HT1080 (cell line): Measurements from ENCODE around the gene ATXN7L2. TPM values are rescaled to one million over a fixed set of nuclear protein-coding genes. Genes with fewer than 3 reads are reported as not detected.
"Not testable (repeated sequence)": the region's sequence is repeated elsewhere in the genome, so short reads cannot be mapped to it uniquely, and the experiment has no call there.

Source experiments
- DNase-seq: peaks from one replicate; pipeline ENCODE4 v3.0.0-alpha.2; 2015; ENCODE audit warnings: low read depth
- polyA plus RNA-seq, 2 experiments: library from polyadenylated mRNA; depleted of rRNA; stranded (reverse); fragments of >200 nt; gene quantifications; 2 replicates each; pipeline ENCODE4 v1.2.3, GENCODE V29; 2015
- total RNA-seq: library from RNA; depleted of rRNA; stranded (reverse); fragments of >200 nt; shearing (Covaris generic); gene quantifications from 2 replicates; pipeline ENCODE4 v1.2.3, GENCODE V29; 2014; rRNA removed

The ATXN7L2 gene, protein sequence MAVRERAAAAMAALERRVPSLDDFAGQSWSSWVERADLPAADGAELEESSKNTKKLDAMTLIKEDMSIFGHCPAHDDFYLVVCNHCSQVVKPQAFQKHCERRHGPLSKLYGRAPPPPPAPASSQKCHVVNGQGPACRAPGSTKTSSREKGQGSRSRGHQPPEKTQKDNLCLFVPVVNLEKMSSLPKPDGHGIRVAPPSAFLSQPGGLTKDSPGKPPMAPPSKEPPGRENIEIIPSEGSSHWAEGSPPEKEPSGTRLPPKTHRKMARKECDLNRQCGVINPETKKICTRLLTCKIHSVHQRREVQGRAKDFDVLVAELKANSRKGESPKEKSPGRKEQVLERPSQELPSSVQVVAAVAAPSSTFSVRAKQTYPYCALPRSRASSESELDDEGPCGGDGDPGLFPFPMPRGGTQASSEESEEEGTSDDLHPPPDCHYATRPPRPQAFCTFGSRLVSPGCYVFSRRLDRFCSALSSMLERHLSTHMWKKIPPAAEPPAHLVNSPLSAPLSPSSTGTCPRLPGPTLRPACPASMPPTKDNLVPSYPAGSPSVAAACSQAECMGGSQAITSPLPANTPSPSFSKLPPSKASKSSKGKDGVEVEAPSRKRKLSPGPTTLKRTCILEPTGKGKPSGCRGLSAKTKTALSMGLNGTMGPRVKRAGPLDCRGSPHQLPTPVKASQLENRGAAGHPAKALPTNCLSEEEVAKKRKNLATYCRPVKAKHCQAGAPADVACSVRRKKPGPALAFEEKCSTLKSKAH
- total RNA-seq: 10.2 and 11.1 TPM in 2 replicates
- 4.0 and 5.7 TPM in 2 replicates for polyA plus RNA-seq (2015; cell fraction: cytosol; rRNA removed)
- 19.2 and 21.9 TPM in 2 replicates for polyA plus RNA-seq (2015; cell fraction: nucleus; rRNA removed)

DNA sequence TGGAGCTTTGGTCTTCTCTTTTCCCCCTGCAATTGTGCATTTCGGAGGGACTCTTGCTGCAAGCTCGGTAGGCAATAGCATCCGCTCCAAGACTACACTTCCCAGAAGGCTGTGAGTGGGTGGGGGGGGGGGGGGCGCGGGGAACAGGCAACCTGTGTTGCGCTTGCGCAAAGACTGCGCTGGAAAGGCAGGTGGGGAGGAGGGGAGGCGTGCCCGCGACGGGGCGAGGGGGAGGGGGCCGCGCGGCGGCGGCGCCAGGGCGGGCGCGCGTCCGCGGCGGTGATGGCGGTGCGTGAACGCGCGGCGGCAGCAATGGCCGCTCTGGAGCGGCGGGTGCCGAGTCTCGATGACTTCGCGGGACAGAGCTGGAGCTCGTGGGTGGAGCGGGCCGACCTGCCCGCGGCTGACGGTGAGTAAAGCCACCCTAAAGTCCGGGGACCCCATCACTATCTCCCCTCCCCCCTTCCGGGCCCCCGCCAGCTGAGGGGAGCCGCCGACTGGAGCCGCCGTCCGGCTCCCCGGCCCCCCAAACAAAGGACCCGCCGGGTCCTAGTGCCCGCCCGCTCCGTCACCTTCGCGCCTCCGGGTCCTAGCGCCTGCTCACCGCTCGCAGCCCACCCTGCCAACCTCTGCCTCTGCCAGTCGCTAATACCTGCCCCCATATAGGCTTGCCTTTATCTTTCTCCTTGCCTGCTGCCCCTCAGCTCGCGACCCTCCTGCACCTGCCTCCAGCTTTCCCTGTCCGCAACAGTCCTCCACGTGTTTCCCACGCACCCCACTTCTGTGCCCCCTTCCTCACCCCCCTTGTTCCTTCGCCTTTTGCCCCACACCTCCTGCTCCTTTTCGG, at the start of gene ATXN7L2:
Gene ATXN7L2, plus strand, starts transcription at position 234 of the 847 bp plus-strand sequence. Its CDS starts 49 bp downstream, at position 283.
- peak; percentile 75 for DNase-seq

DNA sequence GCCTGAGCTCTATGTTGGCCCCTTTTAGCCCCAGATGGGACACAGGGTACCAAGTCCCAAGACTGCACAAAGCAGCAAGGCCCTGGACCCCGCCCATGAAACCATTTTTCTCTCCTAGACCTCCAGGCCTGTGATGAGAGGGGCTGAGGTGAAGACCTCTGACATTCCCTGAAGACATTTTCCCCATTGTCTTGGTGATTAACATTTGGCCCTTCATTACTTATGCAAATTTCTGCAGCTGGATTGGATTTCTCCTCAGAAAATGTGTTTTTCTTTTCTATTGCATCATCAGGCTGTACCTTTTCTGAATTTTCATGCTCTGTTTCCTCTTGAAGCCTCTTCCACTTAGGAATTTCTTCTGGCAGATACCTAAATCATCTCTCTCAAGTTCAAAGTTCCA, 49.2 kb upstream of the ATXN7L2 start:
- DNase-seq: no peak

DNA sequence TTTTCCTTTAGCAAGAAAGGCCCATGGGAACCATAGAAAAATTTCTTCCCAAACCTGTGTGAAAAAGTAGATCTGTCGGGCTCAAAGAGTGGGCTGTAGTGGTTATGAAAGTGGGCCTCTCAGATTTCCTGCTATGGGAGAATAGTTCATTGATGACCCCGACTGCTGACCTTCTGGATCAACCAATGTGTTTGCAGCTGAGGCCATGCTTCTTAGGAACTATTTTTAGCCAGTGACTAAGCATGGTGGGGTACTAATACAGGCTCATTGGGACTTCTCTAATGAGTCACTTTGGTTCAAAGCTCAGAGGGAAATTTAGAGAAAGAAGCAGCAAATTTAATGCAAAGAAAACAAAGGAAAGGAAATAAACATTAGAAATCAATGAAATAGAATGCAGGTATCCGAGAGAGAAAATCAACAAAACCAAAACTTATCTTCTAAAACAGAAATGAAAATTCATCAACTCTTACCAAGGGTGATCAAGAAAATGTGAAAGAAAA, 44.9 kb upstream of the ATXN7L2 start:
- peak; percentile 87 for DNase-seq

DNA sequence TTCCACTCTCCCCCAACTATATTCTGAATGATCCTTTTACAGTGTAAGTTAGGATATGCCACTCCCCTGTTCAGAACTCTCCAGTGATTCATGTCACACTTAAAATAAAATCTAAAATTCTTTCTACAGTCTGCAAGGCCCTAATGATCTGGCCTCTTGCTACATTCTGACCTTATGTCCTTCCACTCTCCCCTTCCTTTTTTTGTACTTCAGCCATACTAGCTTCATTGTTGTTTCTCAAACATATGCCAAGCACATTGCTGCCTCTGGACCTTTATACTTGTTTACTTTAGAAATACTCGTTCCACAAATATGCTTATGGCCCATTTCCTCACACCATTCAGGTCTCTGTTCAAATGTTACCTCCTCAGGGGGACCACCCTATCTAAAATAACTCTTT, 42.6 kb upstream of the ATXN7L2 start:
- DNase-seq: no peak

DNA sequence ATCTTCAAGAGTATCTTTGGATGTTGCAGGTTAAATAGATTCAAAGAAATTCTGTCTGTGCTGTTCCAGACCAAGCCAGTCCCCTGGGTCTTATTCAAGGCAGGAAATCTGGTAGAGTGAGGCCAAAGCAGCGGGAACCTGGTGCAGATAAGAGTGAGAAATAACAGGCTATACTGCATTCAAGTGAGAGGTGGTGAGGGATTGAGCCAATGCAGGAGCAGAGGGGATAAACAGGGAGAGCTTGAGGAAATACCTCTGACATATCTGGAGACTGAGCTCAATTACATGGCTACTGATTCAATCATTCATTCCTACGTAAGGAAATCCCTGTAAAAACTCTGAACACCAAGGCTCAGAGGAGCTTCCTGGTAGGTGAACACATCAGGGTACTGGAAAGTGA, 40.2 kb upstream of the ATXN7L2 start:
- DNase-seq: no peak

DNA sequence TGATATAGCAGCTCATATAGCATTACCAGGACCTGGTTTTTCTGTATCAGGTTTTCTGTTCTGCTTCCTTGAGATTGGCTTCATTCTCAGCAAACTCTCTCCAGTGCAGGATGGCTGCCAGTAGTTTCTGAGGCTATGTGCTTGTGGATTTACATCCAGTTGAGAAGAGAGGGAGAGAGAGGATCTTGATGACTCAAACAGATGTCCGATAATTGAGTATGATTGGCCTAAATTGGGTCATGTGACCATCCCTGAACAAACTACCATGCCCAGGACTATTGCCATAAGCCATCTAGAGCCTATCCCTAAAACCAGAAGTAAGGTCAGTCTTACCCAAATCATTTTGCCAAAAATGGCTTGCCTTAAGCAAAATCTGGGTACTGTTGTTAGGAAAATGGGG, 39.4 kb upstream of the ATXN7L2 start:
- DNase-seq: no peak

DNA sequence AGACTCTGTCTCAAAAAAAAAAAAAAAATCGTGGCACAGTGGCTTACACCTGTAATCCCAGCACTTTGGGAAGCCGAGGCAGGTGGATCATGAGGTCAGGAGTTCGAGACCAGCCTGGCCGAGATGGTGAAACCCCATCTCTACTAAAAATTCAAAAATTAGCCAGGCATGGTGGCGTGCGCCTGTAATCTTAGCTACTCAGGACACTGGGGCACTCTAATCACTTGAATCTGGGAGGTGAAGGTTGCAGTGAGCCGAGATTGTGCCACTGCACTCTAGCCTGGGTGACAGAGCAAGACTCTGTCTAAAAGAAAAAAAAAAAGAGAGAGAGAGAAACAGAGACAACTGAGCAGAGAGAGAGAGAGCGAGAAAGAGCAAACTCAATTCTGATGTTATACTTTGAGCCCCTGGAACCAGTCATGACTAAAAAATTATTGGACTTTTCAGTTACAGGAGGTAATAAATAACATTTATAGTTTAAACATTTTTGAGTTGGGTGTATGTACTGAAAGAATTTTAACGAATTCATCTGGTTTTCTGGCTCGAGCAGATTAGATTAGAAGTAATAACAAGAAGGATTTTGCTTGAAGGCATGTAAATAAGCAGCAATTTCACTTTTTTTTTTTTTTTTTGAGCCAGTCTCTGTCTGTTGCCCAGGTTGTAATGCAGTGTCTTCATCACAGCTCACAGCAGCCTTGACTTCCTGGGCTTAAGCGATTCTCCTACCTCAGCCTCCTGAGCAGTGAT, 37.6 kb upstream of the ATXN7L2 start:
- DNase-seq: not testable (repeated sequence)

DNA sequence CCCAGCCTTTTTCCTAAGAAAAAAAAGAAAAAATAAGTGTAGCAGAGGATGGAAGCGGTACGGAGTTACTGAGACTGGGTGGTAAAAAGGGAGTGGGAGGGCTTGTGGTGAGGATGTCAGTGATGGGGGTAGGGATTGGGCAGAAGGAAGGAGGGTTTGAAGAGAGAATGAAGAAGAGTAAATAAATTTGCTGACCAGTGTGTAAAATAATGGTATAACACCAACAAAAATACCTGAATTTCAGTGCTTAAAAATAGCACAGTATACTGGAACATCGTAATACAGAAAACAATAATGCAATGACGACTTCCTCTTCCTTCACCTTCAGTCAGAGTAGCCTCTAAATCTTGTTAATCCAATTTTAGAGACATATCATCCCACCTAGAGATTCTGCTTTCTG, 36.2 kb upstream of the ATXN7L2 start:
- DNase-seq: no peak

DNA sequence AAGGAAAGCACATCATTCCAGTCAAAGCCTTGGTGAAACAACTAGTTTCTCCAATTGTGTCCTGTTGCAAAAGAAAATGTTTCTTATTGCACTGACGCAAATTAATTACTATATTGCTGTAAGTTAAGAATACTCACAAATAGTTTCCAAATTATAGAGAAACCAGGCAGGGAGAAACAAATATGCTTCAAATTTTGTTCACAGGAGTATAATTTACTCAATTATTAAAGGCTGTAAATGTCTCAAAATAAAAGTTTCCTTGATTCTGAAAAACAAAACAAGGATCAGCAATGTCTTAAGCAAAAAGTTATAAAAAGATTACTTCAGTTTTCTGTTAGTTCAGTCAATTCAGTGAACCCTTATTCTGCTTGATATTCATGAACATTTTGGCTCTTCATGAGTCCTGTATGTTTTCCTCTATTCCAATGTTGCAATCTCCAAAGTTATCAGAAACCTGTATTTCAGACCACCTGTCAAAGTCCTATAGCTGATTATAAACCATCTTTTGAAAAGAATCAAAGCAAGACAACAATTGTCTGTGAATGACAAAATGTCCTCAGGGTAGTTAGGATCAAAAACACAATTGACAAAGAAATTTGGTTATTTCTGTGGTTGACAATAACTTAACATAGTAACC, 29.1 kb upstream of the ATXN7L2 start:
- no peak for DNase-seq

DNA sequence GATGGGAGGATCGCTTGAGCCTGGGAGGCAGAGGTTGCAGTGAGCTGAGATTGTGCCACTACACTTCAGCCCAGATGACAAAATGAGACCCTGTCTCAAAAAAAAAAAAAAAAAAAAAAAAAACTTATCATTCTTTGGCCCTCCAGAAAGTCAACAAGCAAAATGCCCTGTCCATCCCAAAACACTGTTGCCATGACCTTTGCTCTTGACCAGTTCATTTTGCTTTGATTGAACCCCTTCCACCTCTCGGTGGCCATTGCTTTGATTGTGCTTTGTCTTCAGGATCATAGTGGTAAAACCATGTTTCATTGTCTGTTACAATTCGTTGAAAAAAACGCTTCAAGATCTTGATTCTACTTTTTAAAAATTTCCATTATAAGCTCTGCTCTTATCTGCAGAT, 25.9 kb upstream of the ATXN7L2 start:
- no peak for DNase-seq

DNA sequence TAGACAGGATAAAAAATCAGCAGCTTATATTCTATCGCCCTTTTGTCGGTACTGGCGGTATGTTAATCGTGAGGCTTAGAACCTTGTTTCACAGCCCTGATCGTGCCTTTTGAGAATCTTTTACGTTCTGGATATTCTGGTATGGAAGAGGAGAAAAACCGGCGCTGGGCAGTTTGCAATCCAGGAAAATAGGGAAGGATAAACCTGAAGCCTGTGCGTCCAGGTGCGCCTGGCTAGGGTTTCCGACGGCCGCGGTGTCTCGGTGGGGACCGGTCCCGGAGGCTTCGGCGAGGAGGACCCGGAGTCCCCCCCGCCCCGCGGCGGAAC, 17.6 kb upstream of the ATXN7L2 start:
- no peak for DNase-seq

DNA sequence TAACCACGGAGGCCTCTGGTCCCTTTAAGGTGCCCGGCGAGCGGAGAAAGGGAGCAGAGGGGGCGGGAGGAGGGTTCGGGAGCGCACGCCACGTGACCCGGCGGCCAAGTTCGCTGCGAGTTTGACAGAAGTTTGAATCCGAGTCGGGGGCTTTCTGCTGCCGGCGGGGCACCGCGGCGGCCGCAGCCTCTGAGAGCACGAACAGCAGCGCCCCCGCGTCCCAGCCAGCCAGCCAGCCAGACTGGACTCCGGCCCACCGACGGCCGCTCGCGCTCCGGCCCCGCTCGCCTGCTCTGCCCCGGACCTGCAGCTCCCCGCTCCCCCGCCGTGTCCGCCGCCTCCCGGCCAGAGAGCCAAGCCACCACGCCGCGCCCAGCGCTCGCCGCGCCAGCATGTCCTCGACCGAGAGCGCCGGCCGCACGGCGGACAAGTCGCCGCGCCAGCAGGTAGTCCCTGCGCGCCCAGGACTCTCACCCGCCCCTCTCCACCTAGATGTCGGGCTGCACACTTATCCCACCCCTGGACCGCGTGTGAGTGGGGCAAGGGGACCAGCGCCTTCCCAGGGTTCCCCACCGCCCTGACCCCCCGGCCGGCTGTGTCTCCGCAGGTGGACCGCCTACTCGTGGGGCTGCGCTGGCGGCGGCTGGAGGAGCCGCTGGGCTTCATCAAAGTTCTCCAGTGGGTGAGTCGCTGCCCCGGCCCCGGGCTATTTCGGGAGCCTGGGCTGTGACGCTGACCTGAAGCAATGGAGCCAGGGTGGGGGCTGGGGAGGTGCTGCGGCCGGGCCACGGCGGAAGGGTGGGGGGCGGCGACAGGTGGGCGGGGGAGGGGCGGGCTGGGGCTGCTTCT, 17.0 kb upstream of the ATXN7L2 start, which contains the start of gene SYPL2:
Gene SYPL2, plus strand, starts transcription at position 95 of the 849 bp plus-strand sequence. Its CDS starts 298 bp downstream, at position 393.
- DNase-seq: no peak

DNA sequence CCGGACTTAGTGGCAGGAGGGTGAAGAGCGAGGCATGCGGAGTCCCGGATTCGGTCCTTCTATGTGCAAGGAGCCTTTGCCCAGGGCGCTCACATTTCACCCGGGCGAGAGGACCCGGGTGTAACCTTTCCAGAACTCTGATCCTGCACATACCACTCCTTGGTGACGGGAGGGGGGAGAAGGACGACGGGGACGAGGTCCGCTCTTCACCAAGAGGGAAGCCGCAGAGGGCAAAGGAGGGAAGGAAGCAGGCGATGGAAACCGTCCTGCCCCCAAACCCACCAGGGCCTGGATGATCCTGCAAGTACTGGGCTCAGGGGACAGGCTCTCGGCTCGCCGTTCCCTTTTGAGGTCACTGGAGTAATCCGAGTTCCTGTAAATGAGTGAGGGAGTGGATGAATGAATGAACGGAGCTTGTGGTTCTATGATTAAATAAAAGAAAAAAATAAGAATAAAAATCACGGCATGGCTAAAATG, 16.4 kb upstream of the ATXN7L2 start:
- DNase-seq: no peak

DNA sequence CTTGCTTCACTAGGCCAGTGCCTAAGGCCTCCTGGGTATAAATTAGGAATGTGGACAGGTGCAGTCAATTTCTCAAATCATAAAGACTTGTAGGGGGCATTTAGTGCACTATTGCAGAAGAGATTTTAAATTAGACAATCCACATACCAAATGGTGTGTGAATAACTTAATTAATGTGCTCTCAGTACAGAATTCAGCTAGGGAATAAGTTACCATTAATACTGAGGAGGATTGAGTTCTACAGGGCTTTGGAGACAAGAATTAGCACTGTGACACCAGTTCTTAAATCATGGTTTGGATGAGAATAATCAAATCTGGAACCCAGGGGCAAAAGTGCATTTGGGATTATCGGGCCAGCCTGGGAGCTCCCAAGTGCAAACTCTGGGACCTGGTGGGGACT, 15.6 kb upstream of the ATXN7L2 start:
- no peak for DNase-seq

DNA sequence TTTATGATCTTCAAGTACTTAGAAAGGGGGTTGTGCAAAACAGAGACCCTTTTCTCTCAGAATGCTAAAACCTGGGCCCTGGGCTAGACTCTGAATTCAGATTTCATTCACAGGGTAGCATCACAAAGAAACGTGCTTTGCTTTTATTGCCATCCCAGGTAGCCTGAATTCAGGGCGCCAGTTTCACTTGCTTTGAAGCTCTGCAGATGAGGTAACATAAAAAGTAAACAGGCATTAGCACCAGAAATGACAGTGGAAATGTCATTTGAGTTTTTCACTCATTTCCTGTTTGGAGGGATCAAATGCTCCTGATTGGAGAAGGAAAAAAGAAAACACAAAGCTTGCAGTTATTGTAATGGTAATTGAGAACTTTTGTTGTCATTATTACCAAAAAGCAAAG, 14.8 kb upstream of the ATXN7L2 start:
- no peak for DNase-seq

DNA sequence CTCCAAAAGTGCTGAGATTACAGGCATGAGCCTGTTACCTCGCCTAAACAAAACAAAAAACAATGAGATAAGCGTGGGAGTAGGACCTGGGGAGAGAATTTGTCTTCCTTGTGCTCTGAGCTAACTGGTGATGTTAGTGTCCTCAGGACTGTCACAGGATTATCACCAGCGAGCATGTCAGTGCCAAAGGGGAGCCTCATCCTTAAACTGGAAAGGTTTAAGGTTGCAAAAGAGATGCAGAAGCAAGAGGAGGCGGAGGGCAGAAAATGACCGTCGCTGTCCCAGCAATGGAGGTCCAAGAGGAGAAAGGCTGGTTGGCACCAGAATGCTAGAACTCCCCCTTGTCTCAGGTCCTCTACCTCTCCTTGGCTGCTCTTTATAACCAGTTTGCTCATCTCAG, 13.5 kb upstream of the ATXN7L2 start:
- no peak for DNase-seq

DNA sequence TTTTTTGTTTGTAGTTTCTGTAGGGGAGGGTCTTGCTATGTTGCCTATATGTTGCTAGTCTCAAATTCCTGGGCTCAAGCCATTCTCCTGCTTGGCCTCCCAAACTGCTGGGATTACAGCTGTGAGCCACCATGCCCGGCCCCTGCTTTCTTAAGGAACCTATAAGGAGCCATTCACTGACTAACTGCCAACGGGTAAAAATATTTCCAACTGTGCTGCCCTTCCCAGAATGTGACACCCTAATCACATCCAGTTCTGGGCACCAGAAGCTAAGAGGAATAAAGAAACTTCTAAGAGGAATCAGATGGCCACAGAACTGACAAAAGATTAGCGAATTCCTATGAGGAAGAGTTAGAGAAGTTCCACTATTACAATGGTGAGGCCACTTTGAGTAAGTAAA, 10.9 kb upstream of the ATXN7L2 start:
- no peak for DNase-seq

DNA sequence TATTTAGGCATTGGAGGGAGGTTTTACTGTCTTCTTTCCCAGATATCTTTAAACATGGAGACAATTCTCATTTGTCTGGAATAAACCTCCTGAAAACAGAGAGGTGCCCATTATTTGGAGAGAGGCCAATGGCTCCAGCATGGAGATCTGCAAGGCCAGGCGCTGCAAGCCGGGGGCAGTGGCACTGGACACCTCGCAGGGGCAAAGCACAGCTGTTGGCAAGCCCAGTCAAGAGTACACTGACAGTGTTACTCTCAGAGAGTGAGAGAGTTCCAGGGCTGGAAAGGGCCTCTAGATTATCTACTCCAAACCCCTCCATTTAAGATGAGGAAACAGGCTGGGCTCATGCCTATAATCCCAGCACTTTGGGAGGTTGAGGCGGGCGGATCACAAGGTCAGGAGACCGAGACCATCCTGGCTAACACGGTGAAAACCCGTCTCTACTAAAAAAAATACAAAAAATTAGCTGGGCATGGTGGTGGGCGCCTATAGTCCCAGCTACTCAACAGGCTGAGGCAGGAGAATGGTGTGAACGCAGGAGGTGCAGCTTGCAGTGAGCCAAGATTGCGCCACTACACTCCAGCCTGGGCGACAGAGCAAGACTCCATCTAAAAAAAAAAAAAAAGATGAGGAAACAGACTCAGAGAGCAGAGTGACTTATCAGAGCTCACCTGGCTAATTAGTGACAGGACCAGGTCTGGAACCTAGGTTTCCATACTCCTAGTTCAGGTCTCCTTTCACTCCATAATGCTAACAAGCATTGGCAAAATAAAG, 10.2 kb upstream of the ATXN7L2 start:
- not testable (repeated sequence) for DNase-seq
